HG03135 (cell line): ENCODE measurements around the gene PLCB1.
"Not testable (repeated sequence)": the region's sequence is repeated elsewhere in the genome, so short reads cannot be mapped to it uniquely, and the experiment has no call there.

Experiments used
- ATAC-seq: cut with Tn5 transposase; IDR thresholded peaks from one replicate; pipeline ENCODE4 v1.9.1; 2021; ENCODE audit warnings: mild to moderate bottlenecking, moderate library complexity; ENCODE audit not compliant: unreplicated experiment

PLCB1 gene

DNA sequence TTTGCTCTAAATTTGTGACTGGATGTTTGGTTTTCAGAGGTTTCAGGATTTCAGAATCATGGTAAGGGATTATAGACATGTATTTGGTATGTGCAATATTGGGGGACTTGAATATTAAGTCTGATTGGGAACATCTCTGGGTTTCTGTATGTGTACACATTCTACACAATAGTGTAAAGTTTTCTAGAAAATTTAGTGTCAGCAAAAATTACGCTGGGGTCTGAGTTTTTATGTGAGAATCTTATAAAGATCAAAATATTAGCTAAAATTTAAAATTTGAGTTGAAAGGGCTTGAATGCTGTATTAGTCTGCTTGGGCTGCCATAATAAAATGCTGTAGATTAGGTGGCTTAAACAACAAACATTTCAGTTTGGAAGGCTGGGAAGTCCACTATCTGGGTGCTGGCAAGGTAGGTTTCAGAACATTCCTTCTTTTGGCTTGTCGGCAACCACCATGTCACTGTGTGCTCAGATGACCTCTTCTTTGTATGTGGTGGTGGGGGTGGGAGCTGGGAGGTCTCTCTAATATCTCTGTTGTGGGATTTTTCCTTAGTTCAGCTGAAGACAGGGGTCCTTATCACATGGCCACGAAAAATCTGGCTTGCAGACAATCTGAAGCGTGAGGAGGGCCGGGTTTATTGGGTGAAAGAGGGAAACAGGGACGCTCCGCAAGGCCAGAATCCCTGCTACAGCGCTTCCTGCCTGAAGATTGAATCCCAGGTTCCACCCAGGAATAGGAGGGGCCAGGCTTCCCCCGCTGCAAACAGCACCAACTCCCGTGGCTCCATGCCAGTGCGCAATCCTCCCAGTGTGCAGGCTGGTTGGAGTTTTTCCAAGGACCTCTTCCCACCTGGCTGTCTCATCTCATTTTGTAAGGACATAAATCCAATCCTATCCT, 299.7 kb downstream of the PLCB1 start:
- no peak for ATAC-seq

DNA sequence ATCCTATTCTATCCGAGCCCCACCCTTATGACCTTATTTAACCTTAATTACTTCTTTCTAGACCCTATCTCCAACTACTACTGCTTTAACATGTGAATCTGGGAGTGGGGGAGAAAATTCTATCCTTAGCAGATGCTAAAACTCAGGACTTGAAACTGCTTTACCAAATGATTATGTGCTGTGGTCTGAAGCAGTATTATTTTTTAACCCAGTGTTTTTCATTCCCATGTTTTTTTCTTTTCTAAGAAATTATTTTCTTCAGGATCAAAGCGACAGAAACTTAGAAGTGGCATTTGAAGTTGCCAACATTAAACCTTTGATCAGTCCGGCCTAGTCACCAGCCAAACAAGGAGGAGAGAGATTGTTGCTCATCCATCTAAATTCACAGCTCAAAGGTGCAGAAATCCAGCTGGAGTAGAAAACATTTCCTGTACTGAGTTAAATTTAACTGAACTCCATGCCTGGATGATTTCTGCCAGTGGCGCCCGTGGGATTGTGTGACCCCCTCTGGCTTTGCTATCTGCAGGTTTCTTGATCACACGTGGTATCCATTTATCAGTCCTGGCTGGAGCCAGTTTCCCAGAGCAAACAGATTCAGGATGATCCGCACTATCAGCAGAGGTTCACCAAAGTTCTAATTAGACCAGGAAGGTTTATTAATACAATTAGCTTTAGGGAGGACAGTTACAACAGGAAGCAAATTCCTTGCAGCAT, 300.5 kb downstream of the PLCB1 start:
- no peak for ATAC-seq

- ATAC-seq = no peak
These were observed 301.2 kb downstream of the PLCB1 start for GRCh38 chr20:8433291-8433690.

- ATAC-seq = no peak
These were observed 302.3 kb downstream of the PLCB1 start for GRCh38 chr20:8434326-8434876.

GRCh38 chr20:8435285-8436035, 303.4 kb downstream of the PLCB1 start:
- no peak for ATAC-seq

GRCh38 chr20:8436938-8437337, 304.9 kb downstream of the PLCB1 start:
- not testable (repeated sequence) for ATAC-seq

GRCh38 chr20:8438748-8439147, 306.7 kb downstream of the PLCB1 start:
- no peak for ATAC-seq

- no peak for ATAC-seq
These were observed 311.5 kb downstream of the PLCB1 start for GRCh38 chr20:8443464-8444072.

DNA sequence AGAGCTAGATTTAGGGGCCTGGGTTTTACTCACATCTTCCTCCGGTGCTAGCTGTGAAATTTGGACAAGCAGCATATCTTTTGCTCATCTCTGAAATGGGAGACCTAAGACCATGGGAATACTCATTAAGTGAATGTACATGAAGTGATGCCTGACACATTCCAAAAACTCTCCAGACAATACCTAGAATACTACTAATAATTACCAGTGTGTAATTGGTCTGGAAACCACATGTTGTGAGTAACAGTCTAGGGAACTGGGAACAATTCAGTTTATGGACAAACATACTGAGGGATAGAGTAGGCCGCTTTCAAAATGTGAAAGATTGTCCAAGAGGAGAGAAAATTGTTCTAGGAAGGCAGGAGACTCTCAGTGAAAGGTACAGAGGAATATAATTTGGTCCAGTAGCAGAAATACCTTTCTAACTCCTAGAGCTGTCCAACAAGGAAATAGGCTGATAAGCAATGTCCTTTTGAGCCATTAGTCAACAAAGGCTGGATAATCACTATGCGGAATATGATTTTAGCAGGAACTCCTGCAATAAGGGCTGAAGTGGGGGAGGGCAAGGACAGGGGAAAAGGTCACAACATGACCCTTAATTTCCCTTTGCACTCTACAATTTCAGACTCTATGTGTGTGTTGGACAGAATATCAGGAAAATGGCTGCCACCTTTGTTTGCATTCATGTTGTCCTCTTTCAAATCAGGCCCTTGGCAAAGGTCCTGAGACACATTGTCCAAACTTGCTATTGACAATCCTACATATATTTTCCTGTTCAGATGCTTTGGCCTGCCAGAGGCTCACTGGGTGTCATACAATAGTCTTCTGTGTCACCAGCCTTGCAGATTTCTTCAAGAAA, 315.4 kb downstream of the PLCB1 start:
- ATAC-seq = no peak

DNA sequence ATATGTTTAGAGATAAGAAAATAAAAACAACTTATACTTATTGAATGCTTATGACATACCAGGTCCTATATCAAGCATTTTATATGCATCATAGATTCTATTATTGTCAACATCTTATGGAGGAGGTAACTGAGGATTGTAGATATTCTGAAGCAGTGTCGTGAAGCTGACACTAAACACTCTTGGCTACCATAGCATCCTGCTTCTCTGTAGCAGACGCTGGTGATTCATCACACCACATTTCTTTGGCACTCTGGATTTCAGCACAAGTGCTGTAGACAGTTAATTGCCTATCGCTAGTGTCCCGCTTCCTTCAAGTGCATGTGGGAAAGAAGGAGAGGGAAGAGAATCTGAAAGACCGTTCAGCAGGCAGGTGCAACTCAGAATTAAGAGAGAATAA, 317.1 kb downstream of the PLCB1 start:
- no peak for ATAC-seq

- ATAC-seq = no peak
These were observed 322.2 kb downstream of the PLCB1 start for GRCh38 chr20:8454137-8454712.

GRCh38 chr20:8456765-8457164, 324.7 kb downstream of the PLCB1 start:
- ATAC-seq = no peak

DNA sequence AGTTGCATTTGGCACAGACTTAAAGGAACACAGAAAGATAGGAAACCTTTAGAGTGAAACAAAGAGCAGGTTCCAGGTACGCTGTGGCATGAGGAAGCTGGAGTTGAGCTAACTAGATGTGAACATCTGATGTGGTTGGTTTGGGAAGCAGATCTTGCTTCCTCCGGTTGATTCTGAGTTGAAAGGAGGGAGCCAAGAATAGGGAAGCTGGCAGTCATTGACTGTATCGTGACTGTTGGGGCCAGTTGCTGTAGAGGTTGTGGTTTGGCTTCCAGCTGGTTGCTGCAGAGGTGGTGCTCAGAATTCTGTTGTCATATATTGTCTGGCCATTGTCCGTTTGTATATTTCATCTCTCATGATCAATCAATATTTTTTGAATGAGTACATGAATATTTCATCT, 325.9 kb downstream of the PLCB1 start:
- no peak for ATAC-seq

GRCh38 chr20:8461186-8461585, 329.1 kb downstream of the PLCB1 start:
- no peak for ATAC-seq

DNA sequence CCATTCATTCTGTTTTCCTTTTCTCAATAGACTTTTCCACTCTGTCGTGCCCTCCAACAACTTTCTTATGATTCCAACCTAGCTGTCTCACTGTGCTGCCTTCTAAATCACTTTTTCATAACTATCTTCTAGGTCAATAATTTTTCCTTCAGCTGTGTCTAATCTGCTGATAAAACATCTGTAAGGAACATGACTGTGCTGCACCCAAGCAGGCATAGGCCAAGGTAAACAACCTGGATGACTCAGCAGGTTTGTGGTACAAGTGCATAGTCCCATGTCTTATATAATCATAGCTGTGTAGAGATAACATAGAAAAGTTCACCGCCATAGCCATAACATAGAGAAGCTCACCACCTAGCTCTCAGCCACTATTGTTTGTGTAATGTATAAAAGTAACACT, 332.3 kb downstream of the PLCB1 start:
- ATAC-seq = no peak

- not testable (repeated sequence) for ATAC-seq
These were observed 334.7 kb downstream of the PLCB1 start for GRCh38 chr20:8466781-8467180.

DNA sequence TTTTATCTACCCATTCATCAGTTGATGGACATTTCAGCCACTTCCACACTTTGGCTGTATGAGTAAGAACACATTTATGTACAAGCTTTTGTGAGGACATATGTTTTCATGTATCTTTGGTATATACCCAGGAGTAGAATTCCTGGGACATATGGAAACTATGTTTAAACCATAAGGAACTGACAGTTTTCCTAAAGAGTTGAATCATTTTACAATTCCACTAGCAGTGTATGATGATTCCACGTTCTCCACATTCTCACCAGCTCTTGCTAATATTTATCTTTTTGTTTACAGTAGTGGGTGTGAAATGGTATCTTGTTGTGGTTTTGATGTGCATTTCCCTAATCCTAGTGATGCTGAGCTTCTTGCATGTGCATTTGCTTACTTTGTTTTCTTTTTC, 338.1 kb downstream of the PLCB1 start:
- ATAC-seq = no peak

DNA sequence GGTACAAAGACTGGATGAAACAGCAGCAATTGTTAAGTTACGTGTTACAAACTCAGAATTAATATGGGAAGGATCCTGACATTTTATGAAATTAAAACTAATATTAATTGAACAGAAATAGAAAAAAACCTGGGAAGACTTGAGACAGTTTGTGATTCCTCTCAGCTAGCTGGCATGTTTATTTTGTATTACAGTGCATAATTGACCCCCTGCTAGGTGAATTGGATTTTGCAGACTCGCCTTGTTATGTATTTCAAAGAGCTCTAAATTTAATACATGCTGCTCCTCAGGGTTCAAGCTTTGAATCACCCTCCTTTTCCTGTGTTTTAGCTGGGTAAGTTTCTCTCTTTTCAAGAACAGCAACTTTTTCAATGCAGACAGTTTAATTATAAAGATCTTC, 339.4 kb downstream of the PLCB1 start:
- no peak for ATAC-seq

- no peak for ATAC-seq
These were observed 341.4 kb downstream of the PLCB1 start for GRCh38 chr20:8473459-8473858.
